Chondrocyte (in vitro differentiated cells): ENCODE measurements around the gene MME. TPM values are rescaled to one million over a fixed set of nuclear protein-coding genes. Genes with fewer than 3 reads are reported as not detected.

Source experiments
- DNase-seq: peaks from one replicate; pipeline ENCODE4 v3.0.0; 2021; ENCODE audit warnings: mixed read lengths, low spot score
- H3K27ac Mint-ChIP-seq: one replicate; pipeline ENCODE4 v1.8.0; 2021; ENCODE audit warnings: mild to moderate bottlenecking, moderate library complexity, mixed read lengths; ENCODE audit not compliant: unreplicated experiment
- H3K27me3 Mint-ChIP-seq: 2 replicates; pipeline ENCODE4 v1.8.0; 2021; ENCODE audit warnings: low read depth, mixed read lengths
- H3K36me3 Mint-ChIP-seq: 2 replicates; pipeline ENCODE4 v1.8.0; 2021; ENCODE audit warnings: low read depth, mixed read lengths
- H3K4me1 Mint-ChIP-seq: 2 replicates; pipeline ENCODE4 v1.8.0; 2021; ENCODE audit warnings: low read depth, mild to moderate bottlenecking, mixed read lengths
- H3K4me3 Mint-ChIP-seq: one replicate; pipeline ENCODE4 v1.8.0; 2021; ENCODE audit warnings: mild to moderate bottlenecking, moderate library complexity, mixed read lengths; ENCODE audit not compliant: unreplicated experiment
- H3K9me3 Mint-ChIP-seq: 2 replicates; pipeline ENCODE4 v1.8.0; 2021; ENCODE audit warnings: low read depth, mixed read lengths
- total RNA-seq: library from RNA; stranded (reverse); gene quantifications from 3 replicates; pipeline ENCODE4 v1.2.1, GENCODE V29; 2021
- TF ChIP-seq, protein P1 (sequence below): fragments of 200-600 bp; sonication (generic); IDR thresholded peaks from 2 replicates; pipeline ENCODE4 v1.5.0; 2021; ENCODE audit warnings: antibody characterized with exemption, mild to moderate bottlenecking, moderate library complexity

The MME gene
- total RNA-seq, 1 donor from 2014 or later, result 2.5 TPM

DNA sequence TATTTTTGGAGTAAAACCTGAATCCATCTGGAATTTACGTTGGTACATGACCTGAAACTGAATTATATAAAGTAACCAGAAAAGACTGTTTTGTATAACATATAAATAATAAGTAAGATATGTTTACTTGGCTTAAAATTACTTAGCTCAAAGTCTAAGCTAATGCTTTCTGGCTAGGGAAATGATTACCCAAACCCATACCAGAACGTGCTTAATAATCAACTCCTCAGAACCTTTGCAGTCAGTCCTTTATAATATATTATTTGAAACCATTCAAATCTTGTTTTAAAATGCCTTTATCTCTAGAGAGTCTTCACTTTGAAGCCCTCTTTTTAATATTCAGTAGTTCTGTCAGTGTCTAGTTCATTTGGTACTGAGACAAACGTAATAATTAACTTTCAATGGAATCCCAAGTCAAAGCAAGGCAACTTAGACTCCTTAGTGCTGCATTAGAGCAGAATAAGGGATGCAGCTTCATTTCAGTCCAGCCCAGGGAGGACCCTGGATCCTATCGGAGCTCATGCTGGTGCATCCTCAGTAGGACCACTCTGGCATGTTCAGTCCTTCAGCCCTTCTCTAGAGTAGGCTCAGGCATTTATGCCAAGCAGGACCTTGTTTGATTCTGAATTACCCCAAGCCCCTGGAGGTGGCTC is 81.6 kb downstream of the MME start:
- Mint-ChIP-seq H3K27ac (no peak overlapping the region), H3K4me1 (no peaks in the 10 kb centered on the region), H3K27me3 (no peaks in the 10 kb centered on the region), H3K36me3 (no peaks in the 10 kb centered on the region), H3K4me3 (no peak overlapping the region), H3K9me3 (no peaks in the 10 kb centered on the region)
- DNase-seq, result no peak
- TF ChIP-seq, protein P1, sequence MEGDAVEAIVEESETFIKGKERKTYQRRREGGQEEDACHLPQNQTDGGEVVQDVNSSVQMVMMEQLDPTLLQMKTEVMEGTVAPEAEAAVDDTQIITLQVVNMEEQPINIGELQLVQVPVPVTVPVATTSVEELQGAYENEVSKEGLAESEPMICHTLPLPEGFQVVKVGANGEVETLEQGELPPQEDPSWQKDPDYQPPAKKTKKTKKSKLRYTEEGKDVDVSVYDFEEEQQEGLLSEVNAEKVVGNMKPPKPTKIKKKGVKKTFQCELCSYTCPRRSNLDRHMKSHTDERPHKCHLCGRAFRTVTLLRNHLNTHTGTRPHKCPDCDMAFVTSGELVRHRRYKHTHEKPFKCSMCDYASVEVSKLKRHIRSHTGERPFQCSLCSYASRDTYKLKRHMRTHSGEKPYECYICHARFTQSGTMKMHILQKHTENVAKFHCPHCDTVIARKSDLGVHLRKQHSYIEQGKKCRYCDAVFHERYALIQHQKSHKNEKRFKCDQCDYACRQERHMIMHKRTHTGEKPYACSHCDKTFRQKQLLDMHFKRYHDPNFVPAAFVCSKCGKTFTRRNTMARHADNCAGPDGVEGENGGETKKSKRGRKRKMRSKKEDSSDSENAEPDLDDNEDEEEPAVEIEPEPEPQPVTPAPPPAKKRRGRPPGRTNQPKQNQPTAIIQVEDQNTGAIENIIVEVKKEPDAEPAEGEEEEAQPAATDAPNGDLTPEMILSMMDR, result no peak

GRCh38 chr3:155164306-155164705 is 84.2 kb downstream of the MME start:
- Mint-ChIP-seq H3K9me3 (peaks cover under 1% of the 10 kb centered on the region), H3K27me3 (no peaks in the 10 kb centered on the region), H3K36me3 (no peaks in the 10 kb centered on the region), H3K27ac (no peak overlapping the region), H3K4me3 (no peak overlapping the region), H3K4me1 (no peaks in the 10 kb centered on the region)
- TF ChIP-seq, protein P1, result no peak
- no peak for DNase-seq

- TF ChIP-seq, protein P1, result no peak
- Mint-ChIP-seq H3K36me3 (no peaks in the 10 kb centered on the region), H3K27ac (no peak overlapping the region), H3K4me3 (no peak overlapping the region), H3K27me3 (no peaks in the 10 kb centered on the region), H3K9me3 (peaks cover 7% of the 10 kb centered on the region), H3K4me1 (no peaks in the 10 kb centered on the region)
- DNase-seq, result no peak
Observed at GRCh38 chr3:155166441-155166840, 86.3 kb downstream of the MME start.

- H3K4me1 Mint-ChIP-seq, result no peaks in the 10 kb centered on the region
- no peak overlapping the region for H3K27ac Mint-ChIP-seq
- no peaks in the 10 kb centered on the region for H3K36me3 Mint-ChIP-seq
- H3K4me3 Mint-ChIP-seq, result no peak overlapping the region
- DNase-seq, result no peak
- TF ChIP-seq, protein P1, result no peak
- peaks cover 7% of the 10 kb centered on the region for H3K9me3 Mint-ChIP-seq
- H3K27me3 Mint-ChIP-seq, result no peaks in the 10 kb centered on the region
Observed at GRCh38 chr3:155169197-155169596, 89.1 kb downstream of the MME start.

GRCh38 chr3:155173771-155174170 is 93.7 kb downstream of the MME start:
- H3K36me3 Mint-ChIP-seq, result no peaks in the 10 kb centered on the region
- no peak overlapping the region for H3K27ac Mint-ChIP-seq

More at GRCh38 chr3:155173771-155174170, 93.7 kb downstream of the MME start:
- Mint-ChIP-seq H3K4me3 (no peak overlapping the region), H3K27me3 (peaks cover under 1% of the 10 kb centered on the region), H3K9me3 (peaks cover 7% of the 10 kb centered on the region), H3K4me1 (no peaks in the 10 kb centered on the region)
- TF ChIP-seq, protein P1, result no peak
- no peak for DNase-seq
